Lower leg skin (tissue), 4 donors: Measurements from ENCODE around the gene TOMM7. TPM values are rescaled to one million over a fixed set of nuclear protein-coding genes. Genes with fewer than 3 reads are reported as not detected.

Source experiments
- DNase-seq, 2 donors: peaks; one replicate each; pipeline ENCODE4 v3.0.0-alpha.2; 2019; ENCODE audit warnings: low spot score in 2 of 2
- H3K4me3 ChIP-seq: fragments of 200-600 bp; sonication (generic); 2 replicates; pipeline ENCODE4 v1.5.1; 2017; ENCODE audit warnings: mild to moderate bottlenecking, low read depth; ENCODE audit not compliant: poor library complexity, severe bottlenecking
- CTCF ChIP-seq, 3 donors: fragments of 450-650 bp; IDR thresholded peaks; one replicate each; pipeline ENCODE4 v1.5.1; 2016; ENCODE audit warnings: antibody characterized with exemption in 3 of 3, mild to moderate bottlenecking in 3 of 3, moderate library complexity in 2 of 3
- POLR2A ChIP-seq, 2 donors: fragments of 450-650 bp; IDR thresholded peaks; one replicate each; pipeline ENCODE4 v1.6.1; 2016 to 2017; ENCODE audit warnings: antibody characterized with exemption in 2 of 2, mild to moderate bottlenecking in 1 of 2, moderate library complexity in 1 of 2
- WGBS, 2 donors: methylation state at CpG; one replicate each; pipeline ENCODE4 v1.1.5; 2018; 5-methylcytosine and 5-hydroxymethylcytosine counted together
- intact Hi-C: fragments of 100-400 bp; cut with DNase I; formaldehyde crosslinking; loops from one replicate; pipeline ENCODE4 v1.15.0; 2023; ENCODE audit warnings: low total_unique reads
- total RNA-seq, 4 donors: library from RNA; depleted of rRNA; stranded (reverse); fragments of >200 nt; gene quantifications; one replicate each; pipeline ENCODE4 v1.1.0, GENCODE V29; 2016

TOMM7 gene
- total RNA-seq, 4 donors from 2014 or later, result 144 to 360 (median 193) TPM

GRCh38 chr7:22833957-22834356, 11.3 kb upstream of the TOMM7 start:
- intact Hi-C loops, result no loop called here
- WGBS, 2 donors, result 14 to 19% methylated on average over 3 of the region's 3 CpGs

GRCh38 chr7:22833113-22833855, 10.6 kb upstream of the TOMM7 start:
- WGBS, 2 donors, result 48 to 57% methylated on average over 2 of the region's 2 CpGs
- intact Hi-C loops, result no loop called here
- DNase-seq, result no peak
- TF ChIP-seq POLR2A (IDR thresholded peaks at IDR 0.05) (no peak), CTCF (IDR thresholded peaks at IDR 0.05) (no peak)
- no peak overlapping the region for H3K4me3 ChIP-seq

More at GRCh38 chr7:22833957-22834356, 11.3 kb upstream of the TOMM7 start:
- H3K4me3 ChIP-seq, result no peak overlapping the region
- no peak for DNase-seq
- no peak for TF ChIP-seq CTCF (IDR thresholded peaks at IDR 0.05)
- no peak for TF ChIP-seq POLR2A (IDR thresholded peaks at IDR 0.05)

- TF ChIP-seq CTCF (IDR thresholded peaks at IDR 0.05) (no peak), POLR2A (IDR thresholded peaks at IDR 0.05) (no peak)
- H3K4me3 ChIP-seq, result no peak overlapping the region
- DNase-seq, result no peak
- intact Hi-C loops, result no loop called here
- 95 to 96% methylated on average over 3 of the region's 3 CpGs for whole genome bisulfite sequencing, 2 donors
Measured at GRCh38 chr7:22832401-22832800, 9.8 kb upstream of the TOMM7 start.

GRCh38 chr7:22831602-22832305, 9.1 kb upstream of the TOMM7 start:
- WGBS, 2 donors, result 74 to 75% methylated on average over 5 of the region's 5 CpGs
- DNase-seq, result no peak
- H3K4me3 ChIP-seq, result no peak overlapping the region
- TF ChIP-seq POLR2A (IDR thresholded peaks at IDR 0.05) (no peak), CTCF (IDR thresholded peaks at IDR 0.05) (no peak)
- intact Hi-C loops, result no loop called here

- no peak for DNase-seq
- H3K4me3 ChIP-seq, result no peak overlapping the region
- intact Hi-C loops, result no loop called here
- no peak for TF ChIP-seq POLR2A (IDR thresholded peaks at IDR 0.05)
- no peak for TF ChIP-seq CTCF (IDR thresholded peaks at IDR 0.05)
Measured at GRCh38 chr7:22827563-22827962, 4.9 kb upstream of the TOMM7 start.
